C4-2B (cell line): ENCODE results near the gene CTAGE1.

Experiments
- ZFX ChIP-seq: fragments of 450-650 bp; IDR thresholded peaks from 2 replicates; pipeline ENCODE4 v1.6.1; 2017
- TF ChIP-seq, protein P1 (sequence below): fragments of 450-650 bp; conservative IDR thresholded peaks from 2 replicates; pipeline ENCODE4 v1.5.1; 2017; ENCODE audit warnings: mild to moderate bottlenecking

DNA sequence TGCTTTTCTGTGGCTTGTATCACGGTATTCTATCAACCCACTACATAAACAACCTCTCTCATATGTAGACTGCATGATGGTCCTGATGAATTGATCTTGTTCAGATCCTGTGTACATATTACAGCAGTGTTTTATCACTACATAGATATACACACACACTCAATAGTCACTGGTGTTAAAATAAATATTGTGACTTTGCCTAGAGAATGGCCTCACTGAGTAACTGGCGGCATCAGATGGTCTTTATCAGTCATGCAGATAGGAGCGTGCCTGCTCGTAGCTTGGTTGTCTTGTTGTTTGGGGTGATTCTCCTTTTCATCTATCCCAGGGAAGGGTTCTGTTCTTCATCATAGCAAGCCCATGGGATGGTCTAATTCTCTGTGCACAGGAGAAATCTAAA is 18.4 kb upstream of the CTAGE1 start:
- TF ChIP-seq, protein P1, sequence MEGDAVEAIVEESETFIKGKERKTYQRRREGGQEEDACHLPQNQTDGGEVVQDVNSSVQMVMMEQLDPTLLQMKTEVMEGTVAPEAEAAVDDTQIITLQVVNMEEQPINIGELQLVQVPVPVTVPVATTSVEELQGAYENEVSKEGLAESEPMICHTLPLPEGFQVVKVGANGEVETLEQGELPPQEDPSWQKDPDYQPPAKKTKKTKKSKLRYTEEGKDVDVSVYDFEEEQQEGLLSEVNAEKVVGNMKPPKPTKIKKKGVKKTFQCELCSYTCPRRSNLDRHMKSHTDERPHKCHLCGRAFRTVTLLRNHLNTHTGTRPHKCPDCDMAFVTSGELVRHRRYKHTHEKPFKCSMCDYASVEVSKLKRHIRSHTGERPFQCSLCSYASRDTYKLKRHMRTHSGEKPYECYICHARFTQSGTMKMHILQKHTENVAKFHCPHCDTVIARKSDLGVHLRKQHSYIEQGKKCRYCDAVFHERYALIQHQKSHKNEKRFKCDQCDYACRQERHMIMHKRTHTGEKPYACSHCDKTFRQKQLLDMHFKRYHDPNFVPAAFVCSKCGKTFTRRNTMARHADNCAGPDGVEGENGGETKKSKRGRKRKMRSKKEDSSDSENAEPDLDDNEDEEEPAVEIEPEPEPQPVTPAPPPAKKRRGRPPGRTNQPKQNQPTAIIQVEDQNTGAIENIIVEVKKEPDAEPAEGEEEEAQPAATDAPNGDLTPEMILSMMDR = no peak
- TF ChIP-seq ZFX = no peak
